GM18499 (cell line): Measurements from ENCODE around the gene EEF1AKMT4.

Source experiments
- ATAC-seq: cut with Tn5 transposase; IDR thresholded peaks from one replicate; pipeline ENCODE4 v1.9.1; 2021; ENCODE audit warnings: moderate number of reproducible peaks; ENCODE audit not compliant: insufficient read depth, unreplicated experiment

The EEF1AKMT4 gene

DNA sequence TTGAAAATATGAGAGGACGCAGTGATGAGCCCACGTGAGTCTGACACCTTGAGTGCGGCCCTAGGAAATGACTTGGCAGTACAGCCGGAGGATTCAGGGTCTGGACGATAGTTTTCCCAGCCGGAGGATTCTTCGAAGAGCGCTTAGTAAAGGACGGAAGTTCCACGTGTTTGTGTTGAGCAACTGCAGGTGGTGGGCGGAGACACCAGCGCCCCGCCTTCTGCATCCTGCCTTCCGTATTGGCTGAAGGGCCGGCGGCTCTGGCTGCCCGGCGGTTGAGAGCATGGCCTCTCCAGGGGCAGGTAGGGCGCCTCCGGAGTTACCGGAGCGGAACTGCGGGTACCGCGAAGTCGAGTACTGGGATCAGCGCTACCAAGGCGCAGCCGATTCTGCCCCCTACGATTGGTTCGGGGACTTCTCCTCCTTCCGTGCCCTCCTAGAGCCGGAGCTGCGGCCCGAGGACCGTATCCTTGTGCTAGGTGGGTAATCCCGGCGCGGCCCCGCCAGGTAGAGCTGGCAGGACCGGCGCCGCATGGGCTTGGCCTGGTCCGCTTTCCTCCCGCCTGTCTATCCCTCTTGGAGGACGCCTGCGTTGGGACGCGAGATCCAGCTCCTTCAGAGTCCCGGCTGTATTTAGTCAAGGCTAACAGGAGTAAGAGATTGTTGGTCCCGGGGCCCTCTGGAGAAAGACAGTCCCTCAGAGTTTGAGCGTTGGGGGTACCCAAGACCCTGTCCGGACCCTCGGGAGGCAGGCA lies at the start of gene EEF1AKMT4:
TSS of gene EEF1AKMT4 (plus strand) at position 261 of the 755 bp plus-strand sequence. CDS start at position 284, 23 bp downstream.
- peak; percentile 78 for ATAC-seq

DNA sequence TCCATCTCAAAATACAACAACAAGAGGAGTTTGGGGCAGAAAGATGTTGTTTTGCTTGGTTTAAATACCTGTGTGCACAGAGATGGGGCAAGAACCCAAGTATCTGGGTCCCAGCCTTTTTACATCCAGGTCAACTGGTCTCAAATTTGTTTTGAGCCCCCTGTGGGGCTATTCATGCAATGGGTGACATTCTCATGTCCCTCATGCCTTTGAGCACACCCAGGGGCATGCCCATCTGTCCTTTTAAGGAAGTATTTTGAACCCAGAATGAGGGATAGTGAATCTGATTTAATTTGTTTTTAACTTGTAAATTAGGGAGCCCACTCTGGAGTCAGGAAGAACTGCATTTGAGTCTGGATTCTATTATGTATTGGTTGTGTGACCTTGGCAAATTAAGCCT lies 48.6 kb upstream of the EEF1AKMT4 start:
- ATAC-seq = no peak

DNA sequence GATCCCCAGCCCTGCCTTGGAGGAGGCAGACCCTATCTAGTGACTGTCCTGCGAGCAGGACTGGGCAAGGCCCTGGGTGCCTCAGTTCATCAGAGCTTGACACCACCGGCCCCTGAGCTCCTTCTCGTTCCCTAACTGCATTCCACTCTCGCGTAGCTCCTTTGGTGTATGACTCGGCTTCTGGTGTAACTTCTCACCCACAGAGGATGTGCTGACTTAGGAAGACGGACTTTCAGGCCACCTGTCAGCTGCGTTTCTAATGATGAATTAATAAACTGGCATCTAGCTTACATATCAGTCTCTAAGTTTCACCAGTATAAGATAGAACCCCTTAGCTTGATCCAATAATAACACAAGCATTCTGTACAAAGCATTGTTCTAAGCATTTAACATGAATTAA lies 45.9 kb upstream of the EEF1AKMT4 start:
- ATAC-seq = no peak

DNA sequence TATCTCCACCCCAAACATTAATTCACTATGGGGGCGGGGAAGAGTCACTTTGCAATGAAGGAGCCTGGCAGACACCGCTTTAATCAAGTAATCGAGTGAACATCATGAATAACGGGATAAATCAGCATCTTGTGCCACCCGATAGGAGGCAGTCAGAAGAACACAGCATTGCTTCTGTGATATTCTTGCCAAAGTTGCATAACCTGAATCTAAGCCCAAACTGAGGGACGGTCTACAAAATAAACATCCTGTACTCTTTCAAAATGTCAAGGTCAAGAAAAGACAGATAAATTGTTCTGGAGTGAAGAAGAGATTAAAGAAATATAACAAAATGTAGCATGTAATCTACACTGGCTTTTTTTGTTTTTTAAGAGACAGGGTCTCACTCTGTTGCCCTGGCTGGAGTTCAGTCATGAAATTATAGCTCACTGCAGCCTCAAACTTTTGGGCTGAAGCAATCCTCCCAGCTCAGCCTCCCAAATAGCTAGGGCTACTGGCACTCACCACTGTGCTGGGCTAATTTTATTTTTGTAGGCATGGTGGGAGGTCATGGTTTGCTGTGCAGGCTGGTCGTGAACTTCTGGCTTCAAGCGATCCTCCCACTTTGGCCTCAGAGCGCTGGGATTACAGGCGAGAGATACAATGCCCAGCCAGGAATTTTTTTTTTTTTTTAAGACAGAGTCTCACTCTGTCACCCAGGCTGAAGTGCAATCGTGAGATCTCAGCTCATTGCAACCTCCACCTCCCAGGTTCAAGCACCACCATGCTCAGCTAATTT lies 40.1 kb upstream of the EEF1AKMT4 start:
- ATAC-seq = no peak

DNA sequence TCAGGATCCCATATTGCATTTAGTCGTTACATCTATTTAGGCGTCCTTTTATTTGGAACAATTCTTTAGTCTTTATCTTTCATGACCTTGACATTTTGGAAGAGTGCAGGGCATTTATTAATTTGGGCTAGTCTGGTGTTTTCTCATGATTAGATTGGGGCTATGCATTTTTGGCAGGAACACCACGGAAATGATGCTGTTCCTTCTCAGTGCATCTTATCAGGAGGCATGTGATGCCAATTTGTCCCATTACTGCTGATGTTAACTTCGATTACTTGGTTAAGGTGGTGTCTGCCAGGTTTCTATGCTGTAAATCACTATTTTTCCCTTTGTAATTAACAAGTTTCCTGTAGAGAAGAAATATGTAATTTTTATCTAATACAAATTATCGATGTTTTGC lies 38.2 kb upstream of the EEF1AKMT4 start:
- ATAC-seq = no peak

DNA sequence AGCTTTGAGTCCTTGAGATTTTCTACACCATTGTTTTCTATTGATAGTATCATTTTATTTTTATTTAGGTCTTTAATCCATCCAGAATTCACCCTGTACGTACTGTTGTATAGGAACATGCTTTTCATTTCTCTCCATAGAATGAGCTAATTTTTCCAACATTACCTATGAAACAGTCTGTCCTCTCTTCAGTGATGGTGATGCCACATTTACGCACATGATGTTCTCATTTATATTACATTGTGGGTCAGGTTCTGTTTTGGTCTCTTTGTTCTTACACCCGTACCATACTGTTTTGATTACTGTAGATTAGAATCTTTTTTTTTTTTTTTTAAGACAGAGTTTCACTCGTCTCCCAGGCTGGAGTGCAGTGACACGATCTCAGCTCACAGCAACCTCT lies 37.8 kb upstream of the EEF1AKMT4 start:
- ATAC-seq = no peak

DNA sequence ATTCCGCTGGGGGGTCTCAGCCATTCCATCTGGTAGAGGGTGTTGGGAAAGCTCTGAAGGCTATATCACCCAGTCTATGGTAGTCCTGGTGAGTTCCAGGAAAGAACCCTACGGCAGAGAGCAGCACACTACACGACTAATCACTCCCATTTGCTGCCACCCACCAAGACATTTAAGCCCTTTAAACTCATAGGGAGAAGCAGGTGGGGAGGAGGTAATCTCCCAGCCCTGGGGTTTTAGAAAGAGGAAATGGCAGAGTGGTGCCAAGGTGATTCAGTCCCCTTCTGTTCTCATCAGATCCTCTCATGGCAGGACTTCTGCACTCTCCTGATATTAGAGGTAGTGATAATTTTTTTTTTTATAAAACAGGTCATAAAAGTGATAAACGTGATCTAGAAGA lies 30.7 kb upstream of the EEF1AKMT4 start:
- ATAC-seq = no peak

DNA sequence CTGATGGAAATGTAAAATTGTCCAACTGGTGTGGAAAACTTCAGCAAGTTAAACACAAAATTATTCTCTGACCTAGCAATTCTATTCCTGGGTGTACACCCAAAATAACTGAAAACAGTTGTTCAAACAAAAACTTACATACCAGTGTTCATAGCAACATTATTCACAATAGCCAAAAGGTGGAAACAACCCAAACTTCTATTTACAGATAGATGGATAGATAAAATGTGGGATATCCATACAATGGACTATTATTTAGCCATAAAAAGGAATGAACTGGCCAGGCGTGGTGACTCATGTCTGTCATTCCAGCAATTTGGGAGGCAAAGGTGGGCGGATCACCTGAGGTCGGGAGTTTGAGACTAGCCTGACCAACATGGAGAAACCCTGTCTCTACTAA lies 27.0 kb upstream of the EEF1AKMT4 start:
- ATAC-seq = no peak

DNA sequence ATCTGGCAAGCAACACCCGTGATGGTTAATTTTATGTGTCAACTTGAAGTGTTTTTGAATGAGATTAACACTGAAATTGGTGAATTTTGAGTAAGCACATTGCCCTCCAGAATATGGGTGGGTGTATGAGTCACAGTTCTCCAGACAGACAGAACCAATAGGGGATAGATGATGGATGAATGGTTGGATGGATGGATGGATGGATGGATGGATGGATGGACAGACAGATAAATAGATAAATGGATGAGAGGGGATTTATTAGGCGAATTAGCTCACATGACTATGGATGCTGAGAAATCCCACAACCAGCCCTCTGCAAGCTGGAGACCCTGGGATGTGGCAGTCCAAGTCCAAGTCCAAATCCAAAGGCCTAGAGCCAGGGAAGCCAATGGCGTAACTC lies 25.5 kb upstream of the EEF1AKMT4 start:
- ATAC-seq = no peak

DNA sequence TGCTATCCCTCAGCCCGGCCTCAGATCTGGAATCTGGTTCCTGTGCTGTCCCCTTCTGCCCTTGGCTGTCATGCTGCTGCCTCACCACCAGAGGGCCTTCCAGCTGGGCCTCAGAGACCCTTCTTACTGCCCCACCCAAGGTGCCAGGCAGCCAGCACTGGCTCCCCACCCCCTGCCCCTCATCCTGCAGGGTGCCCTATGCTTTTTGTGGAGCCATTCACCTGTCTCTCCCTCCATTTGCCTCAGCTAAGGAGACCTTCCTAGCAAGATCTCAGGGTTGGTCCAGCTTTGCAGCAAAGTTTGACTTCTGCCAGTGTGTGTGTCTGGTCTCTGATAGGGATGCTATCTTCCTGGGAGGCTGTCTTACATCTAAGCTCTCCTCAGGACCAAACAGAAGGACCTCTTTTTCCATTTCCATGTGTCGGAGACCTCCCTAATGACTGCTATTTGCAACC lies 22.0 kb upstream of the EEF1AKMT4 start:
- ATAC-seq = no peak

DNA sequence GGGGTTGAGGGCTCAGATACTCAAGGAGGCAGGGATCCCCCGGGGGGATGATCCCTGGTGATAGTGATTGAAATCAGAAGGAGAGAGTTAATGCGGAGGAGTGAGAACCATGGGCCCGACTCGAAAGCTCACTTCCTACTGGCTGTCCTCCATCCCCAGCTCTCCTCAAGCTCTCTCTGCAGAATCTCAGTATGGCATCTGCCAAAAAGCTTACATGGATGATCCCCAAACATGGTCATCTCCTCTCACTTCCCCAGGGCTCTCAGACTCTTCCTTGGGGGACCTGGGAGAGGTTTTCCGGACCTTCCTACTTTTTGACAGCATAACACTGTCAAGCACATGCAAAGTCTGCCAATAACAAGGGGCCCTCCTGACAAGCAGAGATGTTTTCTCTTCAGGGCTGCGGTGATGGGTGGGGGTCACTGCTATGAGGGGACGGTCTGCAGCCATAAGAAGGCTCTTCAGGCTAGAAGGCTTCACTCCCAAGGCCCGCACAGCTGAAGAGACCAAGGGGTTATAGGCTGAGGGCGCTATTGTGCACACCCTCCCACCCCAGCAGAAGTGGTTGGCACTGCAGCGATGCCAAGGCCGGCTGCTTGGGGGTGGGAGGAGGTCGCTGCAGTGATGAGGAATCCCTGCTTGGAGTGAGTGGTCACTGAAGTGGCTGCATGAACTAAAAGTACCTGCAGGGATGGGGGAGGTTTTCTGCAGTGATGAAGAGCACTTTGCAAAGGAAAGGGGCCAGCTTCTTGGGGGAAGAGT lies 20.9 kb upstream of the EEF1AKMT4 start:
- no peak for ATAC-seq

DNA sequence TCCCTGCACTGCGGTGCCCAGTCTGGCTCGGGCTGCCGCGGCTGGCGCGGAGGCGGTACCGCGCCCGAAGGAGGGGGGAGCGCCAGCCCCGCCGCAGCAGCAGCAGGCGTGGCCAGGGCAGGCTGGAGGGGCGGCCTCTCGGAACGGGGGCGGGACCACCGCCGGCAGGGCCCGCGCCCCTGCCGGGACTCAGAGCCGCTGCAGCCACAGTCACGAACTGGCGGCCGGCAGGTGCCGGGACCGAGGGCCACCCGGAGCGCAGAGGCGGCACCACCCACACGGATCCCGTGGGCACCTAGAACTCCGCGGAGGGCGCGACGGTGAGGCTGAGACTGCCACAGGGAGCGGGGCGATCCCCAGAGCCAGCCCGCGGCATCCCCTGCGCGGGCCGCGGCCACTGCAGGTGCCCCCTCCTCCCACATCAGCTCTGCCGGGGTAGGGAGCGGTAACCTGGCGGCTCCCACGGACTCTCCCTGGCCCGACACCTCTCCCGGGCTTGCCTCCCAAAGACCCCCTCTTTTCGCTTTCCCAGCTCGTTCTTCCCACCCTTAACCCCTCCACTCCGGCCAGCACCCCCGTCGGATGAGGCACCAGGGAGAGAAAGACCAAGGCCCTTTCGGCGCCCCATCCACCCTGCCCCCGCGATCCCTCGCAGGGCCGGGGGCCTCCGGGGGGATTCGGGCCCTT lies 19.9 kb upstream of the EEF1AKMT4 start, which contains the start of gene VWA5B2:
TSS of gene VWA5B2 (plus strand) at position 192 of the 687 bp plus-strand sequence. CDS start 944 bp downstream, outside the sequence.
- ATAC-seq = no peak

DNA sequence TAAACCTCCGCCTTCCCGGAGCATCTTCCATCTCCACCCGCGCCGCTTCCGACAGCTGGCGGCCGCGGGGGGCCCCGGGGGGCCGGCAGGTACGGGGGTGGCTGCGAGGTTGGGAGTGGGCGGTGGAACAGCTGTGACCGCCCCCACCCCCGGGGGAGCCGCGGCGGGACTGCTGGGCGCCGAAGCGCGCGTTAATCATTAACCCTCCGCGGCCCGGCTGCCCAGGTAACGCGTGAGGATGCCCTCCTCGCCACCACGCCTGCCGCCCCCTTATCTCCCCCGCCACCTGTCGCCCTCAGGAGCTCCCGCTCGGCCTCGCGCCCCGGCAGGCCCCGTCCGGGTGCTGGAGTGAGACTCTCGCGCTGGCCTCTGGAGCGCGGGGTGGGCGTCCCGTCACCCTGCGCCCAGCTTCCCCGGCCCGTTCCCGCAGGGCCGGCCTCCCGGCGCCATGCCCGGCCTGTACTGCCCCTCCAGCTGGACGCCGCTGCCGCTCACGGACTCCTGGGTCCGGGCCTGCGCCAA lies 19.3 kb upstream of the EEF1AKMT4 start:
- ATAC-seq = no peak

DNA sequence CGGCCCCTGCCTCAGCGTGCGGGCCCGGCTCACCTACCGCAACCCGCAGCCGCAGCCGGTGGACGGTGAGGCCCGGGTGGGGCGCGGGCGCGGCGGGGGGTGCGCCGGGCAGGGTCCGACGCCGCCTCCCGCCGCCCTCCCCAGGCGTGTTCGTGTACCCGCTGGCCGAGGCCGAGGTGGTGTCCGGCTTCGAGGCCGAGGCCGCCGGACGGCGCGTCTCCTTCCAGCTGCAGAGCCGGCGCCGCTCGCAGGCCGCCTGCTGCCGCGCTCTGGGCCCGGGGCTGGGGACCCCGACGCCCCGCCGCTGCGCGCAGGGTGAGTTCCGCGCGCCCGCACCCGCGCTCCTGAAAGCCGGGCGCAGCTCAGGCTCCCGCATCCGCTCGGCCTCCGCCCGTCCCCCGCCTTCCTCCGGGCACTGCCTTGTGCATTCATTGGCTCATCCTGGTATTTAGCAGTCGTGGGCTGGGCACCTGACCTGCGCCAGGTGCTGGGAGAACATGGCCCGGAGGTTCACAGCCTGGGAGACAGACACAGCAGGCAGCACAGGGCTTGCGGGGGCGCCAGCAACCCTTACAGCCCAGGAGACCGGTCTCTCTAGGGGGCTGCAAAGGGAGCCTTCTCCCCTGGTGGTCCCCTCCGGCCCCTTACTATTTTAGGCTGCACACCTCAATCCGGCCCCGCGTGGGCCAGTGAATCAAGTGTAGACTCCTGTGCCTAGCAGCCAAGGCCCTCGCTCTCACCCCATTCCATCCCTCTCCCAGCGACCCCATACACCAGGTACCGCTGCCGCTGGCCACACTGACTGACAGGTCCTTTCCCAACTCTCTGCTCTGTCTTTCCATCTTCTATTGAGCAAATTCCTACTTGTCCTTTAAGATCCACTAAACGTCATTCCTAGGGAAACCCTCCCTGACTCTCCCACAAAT lies 18.6 kb upstream of the EEF1AKMT4 start:
- ATAC-seq = no peak

DNA sequence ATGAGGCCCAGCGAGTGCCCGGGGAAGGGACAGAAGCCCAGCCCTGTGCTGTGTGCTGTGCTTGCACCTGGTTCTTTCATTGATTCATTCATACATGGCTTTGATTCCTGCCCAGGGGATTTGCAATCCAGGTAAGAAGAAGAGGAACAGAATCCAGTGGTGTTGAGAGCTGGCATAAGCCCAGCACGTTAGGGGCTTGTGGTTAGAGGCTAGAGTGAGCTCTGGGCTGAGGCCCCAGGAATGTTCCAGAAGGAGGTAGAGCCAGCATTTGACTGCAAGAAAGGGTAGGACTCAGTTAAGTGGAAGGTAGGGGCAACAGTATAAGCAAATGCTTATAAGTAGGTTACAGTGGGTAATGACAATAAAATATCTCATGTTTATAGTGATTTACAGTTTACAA lies 17.8 kb upstream of the EEF1AKMT4 start:
- no peak for ATAC-seq

DNA sequence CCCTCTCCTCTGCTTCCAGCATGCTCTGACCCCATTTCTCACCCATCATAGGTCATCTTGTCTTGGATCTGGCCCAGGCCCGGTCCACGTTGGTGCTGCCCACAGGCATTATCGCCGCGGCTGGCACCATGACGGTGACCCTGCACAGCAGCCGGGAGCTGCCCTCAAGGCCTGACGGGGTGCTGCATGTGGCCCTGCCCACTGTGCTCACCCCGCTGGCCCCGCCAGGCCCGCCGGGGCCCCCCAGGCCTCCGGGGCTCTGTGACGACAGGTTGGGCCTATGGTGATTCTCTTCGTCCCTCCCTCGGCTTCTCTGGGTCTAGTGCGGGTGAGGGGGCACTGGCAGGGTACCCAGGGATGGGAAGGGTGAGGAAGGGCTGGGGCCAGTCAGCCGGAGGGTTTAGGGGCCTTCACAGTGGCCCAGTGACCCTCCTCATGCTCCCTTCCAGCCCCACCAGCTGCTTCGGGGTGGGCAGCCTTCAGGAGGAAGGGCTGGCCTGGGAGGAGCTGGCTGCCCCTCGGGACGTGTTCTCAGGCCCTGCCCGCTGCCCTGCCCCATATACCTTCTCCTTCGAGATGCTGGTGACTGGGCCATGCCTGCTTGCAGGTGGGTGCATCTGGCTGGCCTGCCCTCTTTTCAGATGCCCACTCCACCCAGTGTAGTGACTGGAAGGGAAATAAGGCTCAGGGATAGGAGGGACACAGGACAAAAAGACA lies 16.2 kb upstream of the EEF1AKMT4 start:
- no peak for ATAC-seq

DNA sequence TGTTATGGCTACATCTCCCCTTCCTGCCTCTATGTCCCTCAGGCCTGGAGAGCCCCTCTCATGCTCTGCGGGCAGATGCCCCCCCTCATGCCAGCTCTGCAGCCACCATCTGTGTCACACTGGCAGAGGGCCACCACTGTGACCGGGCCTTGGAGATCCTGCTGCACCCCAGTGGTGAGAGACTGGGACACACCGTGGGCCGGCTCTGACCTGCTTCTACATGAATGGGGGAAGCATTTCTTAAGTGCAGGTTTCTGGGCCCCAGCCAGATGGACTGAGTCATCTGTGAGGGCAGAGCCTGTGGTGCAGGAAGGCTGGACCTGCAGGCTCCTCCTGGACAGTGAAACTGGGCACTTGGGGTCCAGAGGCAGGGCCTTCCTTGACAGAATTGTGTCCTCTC lies 15.2 kb upstream of the EEF1AKMT4 start:
- no peak for ATAC-seq

DNA sequence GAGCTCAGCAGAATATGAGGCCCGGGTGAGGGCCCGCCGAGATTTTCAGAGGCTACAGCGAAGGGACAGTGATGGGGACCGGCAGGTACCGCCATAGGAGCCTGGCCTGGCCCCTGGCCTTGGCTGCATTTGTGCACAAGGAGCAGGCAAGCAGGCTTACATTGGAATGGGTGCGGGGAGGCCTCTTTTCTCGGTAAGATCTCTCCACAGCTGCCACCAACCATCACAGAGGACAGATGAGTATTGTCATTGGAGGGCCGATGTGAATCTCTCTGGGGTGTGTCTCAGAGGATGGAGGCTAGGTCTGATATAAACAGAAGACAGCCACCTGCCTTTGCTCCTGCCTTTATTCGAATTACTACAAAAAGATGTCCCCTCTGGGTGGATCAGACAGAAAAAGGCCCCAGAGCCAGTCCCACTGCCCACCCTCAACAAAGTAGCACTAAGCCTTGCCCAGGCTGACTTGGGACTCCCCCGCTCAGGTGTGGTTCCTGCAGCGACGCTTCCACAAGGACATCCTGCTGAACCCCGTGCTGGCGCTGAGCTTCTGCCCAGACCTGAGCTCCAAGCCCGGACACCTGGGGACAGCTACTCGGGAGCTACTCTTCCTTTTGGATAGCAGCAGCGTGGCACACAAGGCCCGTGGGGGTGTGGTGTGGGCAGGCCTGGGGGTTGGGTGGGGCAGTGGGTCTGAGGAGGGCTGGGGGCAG lies 14.6 kb upstream of the EEF1AKMT4 start:
- ATAC-seq = no peak
